ENCODE data around the gene ADCY7.

The ADCY7 gene

DNA sequence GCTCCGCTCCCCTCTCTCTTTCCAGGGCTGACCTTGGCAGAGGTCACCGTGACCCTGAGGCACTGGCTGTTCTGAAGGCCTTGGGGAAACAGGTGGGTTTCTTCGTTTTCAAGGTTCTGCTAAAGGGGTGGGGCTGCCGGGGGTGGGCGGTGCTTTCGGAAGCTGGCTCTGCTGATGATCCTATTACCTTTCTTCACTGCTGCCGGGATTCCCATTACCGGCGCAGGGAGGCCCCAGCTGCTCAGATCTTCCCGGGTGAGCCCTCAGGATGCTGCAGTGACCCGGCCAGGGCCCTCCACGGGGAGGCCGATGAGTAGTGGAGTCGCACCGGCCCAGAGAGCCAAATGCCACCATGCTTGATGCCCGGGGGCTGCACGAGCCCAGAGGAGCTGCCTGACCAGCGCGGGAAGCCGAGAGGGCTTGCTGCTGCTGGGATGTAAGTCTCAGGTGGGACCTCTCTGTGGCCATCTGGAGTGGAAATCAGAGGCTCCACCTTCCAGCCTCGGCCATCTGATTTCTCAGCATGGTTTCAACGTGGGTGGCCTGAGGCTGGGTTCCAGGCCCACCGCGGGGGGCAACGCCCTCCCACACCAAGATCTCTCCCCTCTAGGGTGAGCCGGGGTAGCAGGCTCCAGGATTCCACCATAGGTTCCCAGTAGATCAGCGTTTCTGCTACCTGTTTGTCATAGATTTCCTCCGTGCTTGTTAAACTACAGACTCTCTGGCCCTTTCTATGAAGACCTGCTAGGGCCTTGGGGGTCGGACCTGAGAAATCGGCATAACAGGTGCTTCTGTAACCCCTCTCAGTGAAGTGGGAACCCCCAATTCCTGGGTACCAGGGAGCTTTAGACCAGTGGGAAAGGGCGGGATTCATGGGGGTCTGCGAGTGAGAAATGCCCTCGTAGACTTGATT is 21.6 kb upstream of the ADCY7 start:
- DNase-seq (ENCODE audit: low read depth), result no peak
- H3K4me3 ChIP-seq (ENCODE audit: low read depth, low read length), result no peak overlapping the region

DNA sequence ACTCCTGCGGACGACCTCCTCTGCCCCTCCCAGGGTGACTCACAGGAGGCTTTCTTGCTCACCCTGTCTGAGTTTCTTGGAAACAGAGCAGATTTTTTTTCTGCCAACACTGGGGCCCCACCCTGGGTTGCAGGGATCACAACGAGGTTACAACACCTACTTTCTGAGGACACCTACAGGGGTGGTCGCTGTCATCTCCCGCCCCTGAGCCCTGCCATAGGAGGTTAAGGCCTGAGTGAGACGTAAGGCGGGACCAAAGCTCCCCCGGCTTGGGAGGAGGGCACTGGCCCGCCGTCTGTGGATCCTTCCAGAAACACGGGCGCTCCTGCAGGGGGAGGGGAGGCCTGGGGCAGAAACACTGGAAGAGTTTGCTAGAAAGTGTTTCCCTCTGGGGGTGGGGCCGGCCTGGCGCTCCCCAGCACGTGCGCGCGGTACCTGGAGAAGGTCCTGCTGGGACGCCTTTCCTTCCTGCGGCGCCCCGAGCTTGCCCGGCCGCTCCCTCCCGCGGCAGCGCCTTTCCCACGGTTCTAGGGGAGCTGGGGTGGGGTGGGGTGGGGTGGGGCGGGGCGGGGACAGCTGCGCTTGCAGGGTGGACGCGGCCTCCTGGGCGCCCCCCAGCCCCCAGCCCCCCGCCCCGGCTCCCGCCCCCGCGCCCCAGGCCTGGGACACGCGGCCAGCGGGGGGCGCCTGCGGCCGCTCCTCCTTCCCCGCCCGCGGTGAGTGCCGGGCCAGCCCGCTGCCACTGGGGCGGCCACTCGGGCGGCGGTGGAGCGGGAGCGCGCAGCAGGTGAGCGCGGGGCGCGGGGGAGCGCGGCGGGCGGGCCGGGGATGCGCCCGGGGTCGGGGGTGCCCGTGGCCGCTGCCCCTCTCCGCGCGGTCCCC is 20.7 kb upstream of the ADCY7 start:
- TF ChIP-seq, protein P1, sequence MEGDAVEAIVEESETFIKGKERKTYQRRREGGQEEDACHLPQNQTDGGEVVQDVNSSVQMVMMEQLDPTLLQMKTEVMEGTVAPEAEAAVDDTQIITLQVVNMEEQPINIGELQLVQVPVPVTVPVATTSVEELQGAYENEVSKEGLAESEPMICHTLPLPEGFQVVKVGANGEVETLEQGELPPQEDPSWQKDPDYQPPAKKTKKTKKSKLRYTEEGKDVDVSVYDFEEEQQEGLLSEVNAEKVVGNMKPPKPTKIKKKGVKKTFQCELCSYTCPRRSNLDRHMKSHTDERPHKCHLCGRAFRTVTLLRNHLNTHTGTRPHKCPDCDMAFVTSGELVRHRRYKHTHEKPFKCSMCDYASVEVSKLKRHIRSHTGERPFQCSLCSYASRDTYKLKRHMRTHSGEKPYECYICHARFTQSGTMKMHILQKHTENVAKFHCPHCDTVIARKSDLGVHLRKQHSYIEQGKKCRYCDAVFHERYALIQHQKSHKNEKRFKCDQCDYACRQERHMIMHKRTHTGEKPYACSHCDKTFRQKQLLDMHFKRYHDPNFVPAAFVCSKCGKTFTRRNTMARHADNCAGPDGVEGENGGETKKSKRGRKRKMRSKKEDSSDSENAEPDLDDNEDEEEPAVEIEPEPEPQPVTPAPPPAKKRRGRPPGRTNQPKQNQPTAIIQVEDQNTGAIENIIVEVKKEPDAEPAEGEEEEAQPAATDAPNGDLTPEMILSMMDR (IDR thresholded peaks at IDR 0.05; ENCODE audit: control insufficient read depth, extremely low read depth, insufficient read depth), result peak; percentile 49
- peak overlapping the region; percentile 49 for H3K4me3 ChIP-seq (ENCODE audit: low read depth, low read length)
- no peak for DNase-seq (ENCODE audit: low read depth)

More for the DNA sequence above, 21.6 kb upstream of the ADCY7 start:
- TF ChIP-seq, protein P1 (IDR thresholded peaks at IDR 0.05; ENCODE audit: control insufficient read depth, extremely low read depth, insufficient read depth), result no peak

DNA sequence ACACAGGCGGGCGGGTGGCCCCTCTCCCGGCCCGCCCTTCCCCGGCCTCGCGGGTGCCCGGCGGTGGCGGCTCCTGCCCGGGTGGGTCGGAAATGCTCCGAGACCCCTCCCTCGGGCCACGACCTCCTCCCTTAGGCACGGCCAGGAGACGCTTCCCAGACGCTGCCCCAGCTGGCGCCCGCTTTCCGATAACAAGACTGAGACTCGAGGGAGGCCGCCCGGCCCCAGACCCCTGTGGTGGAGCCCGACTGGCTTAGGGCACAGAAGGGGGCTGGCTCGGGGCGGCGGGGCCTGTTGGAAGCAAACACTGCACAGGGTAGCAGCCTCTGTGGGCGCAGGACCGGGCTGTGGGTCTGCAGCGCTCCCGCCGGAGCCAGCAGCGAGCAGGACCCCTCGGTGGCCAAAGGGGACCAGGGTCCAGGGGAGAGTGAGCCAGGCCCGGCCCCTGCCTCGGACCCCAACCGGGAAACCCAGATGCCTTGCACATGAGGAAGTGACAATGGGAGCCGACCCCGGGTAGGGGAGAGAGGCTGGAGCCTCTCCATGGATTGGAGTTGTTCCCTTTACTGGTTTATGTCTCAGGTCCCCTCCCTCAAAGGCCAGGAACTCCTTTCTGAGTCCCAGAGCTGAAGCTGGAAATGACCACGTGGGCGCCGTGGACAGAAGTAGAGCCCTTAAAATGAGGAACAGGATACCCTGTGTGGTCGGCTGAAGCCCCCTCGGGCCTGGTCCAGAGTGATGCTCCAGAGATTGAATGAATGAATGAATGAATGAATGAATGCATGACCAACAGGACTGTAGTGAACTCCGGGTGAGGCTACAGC is 19.8 kb upstream of the ADCY7 start:
- no peak for DNase-seq (ENCODE audit: low read depth)
- peak overlapping the region; percentile 48 for H3K4me3 ChIP-seq (ENCODE audit: low read depth, low read length)
- TF ChIP-seq, protein P1 (IDR thresholded peaks at IDR 0.05; ENCODE audit: control insufficient read depth, extremely low read depth, insufficient read depth), result no peak

DNA sequence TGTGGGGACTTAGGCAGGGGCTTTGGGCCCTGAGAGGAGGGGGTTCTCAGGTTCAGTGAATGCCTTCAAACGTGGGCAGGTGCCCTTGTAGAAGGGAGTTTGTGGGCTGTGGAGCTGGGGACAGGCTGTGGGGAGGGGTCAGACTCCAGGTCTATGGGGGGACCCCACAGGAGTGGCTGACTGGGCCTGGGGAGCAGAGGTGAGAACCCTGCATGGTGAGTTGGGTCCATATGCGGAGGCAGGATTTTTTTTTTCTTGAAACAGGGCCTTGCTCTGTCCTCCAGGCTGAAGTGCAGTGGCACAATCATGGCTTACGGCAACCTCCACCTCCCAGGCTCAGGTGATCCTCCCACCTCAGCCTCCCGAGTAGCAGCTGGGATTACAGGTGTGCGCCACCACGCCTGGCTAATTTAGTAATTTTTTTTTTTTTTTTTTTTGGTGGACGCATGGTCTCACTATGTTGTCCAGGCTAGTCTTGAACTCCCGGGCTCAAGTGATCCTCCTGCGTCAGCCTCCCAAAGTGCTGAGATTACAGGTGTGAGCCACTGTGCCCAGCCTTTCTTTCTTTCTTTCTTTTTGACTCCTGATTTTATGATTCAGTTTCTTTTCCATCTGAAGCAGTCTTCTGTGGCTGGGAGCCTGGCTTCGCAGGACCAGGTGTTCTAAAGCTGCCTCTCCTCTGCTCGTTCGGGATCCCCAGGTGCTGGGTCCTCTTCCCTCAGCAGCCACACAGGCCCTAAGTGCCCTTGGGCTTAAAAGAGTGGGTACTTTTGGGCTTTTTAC is 19.0 kb upstream of the ADCY7 start:
- no peak overlapping the region for H3K4me3 ChIP-seq (ENCODE audit: low read depth, low read length)
- TF ChIP-seq, protein P1 (IDR thresholded peaks at IDR 0.05; ENCODE audit: control insufficient read depth, extremely low read depth, insufficient read depth), result no peak
- DNase-seq (ENCODE audit: low read depth), result no peak

DNA sequence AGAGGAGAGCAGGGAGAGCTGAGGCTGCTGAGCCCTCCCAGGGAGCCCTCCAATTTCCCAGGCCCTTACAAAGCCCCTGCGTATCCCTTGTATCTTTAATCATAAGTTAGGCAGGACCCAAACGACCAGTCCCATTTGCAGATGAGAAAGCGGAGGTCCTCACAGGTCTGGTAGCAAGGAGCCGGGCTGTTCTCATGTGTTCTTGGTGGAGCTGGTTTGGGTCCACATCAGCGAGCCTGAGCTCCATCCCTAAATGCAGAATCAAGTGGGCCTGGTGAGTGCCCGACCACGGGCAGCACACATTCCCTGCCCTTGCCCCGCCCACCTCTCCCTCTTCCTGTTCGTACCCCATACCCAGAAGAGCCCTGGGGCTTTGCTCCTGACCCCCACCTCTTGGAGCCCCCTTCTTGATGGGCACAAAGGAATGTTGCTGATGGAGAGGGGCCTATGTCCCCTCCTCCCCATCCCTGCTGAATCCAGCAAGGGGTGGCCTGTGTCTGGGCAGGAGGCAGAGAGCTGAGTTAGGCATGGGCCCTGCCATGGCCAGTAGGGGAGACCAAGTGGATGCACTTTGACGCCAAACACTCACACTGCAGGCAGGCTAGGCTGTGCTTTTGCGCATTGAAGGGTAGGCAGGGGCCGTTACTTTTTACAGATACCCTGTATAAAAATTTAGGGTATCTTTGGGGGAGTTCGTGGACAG is 18.3 kb upstream of the ADCY7 start:
- TF ChIP-seq, protein P1 (IDR thresholded peaks at IDR 0.05; ENCODE audit: control insufficient read depth, extremely low read depth, insufficient read depth), result no peak
- no peak for DNase-seq (ENCODE audit: low read depth)
- H3K4me3 ChIP-seq (ENCODE audit: low read depth, low read length), result no peak overlapping the region

Measured in LNCaP clone FGC (cell line).